ENCODE results near the gene NELL1.

Gene NELL1

GRCh38 chr11:21316591-21316990 lies 647.2 kb downstream of the NELL1 start:
- CTCF ChIA-PET = interaction anchor here (0.6 kb wide), 1 partner anchor 16 kb away, joined by 3 read pairs; no protein-coding TSS in a partner anchor

GRCh38 chr11:21321072-21321471 lies 651.7 kb downstream of the NELL1 start:
- CTCF ChIA-PET = no interaction called here
- DNase-seq (ENCODE audit: extremely low spot score) = no peak
- POLR2A ChIA-PET = no interaction called here
- no peak for TF ChIP-seq CTBP1 (IDR thresholded peaks at IDR 0.05; ENCODE audit: borderline replicate concordance)
- no peak for TF ChIP-seq ZNF384 (IDR thresholded peaks at IDR 0.05)
- no peak for TF ChIP-seq TARDBP (IDR thresholded peaks at IDR 0.05)
- TF ChIP-seq SP1 (IDR thresholded peaks at IDR 0.05) = no peak
- no peak for TF ChIP-seq PKNOX1 (IDR thresholded peaks at IDR 0.05)
- TF ChIP-seq ELF4 (IDR thresholded peaks at IDR 0.05) = no peak
- TF ChIP-seq BHLHE40 (IDR thresholded peaks at IDR 0.05; ENCODE audit: borderline replicate concordance) = no peak

More at GRCh38 chr11:21316591-21316990, 647.2 kb downstream of the NELL1 start:
- no peak for DNase-seq (ENCODE audit: extremely low spot score)
- TF ChIP-seq PKNOX1 (IDR thresholded peaks at IDR 0.05) = no peak
- no peak for TF ChIP-seq ARNT (IDR thresholded peaks at IDR 0.05)
- no peak for TF ChIP-seq BHLHE40 (IDR thresholded peaks at IDR 0.05; ENCODE audit: borderline replicate concordance)
- no peak for TF ChIP-seq CTBP1 (IDR thresholded peaks at IDR 0.05; ENCODE audit: borderline replicate concordance)
- no peak for TF ChIP-seq HDGF (IDR thresholded peaks at IDR 0.05; ENCODE audit: borderline replicate concordance)
- no peak for TF ChIP-seq SP1 (IDR thresholded peaks at IDR 0.05)
- no peak for TF ChIP-seq NFRKB (IDR thresholded peaks at IDR 0.05)
- TF ChIP-seq L3MBTL2 (conservative IDR thresholded peaks at IDR 0.05) = no peak
- TF ChIP-seq FOXA1 (IDR thresholded peaks at IDR 0.05) = no peak
- no peak for TF ChIP-seq ZNF384 (IDR thresholded peaks at IDR 0.05)
- TF ChIP-seq LEF1 (IDR thresholded peaks at IDR 0.05; ENCODE audit: borderline replicate concordance) = no peak
- no peak for TF ChIP-seq FOXK2 (IDR thresholded peaks at IDR 0.05)
- TF ChIP-seq TARDBP (IDR thresholded peaks at IDR 0.05) = no peak
- POLR2A ChIA-PET = no interaction called here

GRCh38 chr11:21321530-21321929 lies 652.1 kb downstream of the NELL1 start:
- POLR2A ChIA-PET = no interaction called here
- TF ChIP-seq TARDBP (IDR thresholded peaks at IDR 0.05) (no peak), CTBP1 (IDR thresholded peaks at IDR 0.05; ENCODE audit: borderline replicate concordance) (no peak), FOXK2 (IDR thresholded peaks at IDR 0.05) (no peak), LEF1 (IDR thresholded peaks at IDR 0.05; ENCODE audit: borderline replicate concordance) (no peak), ELF4 (IDR thresholded peaks at IDR 0.05) (no peak), L3MBTL2 (conservative IDR thresholded peaks at IDR 0.05) (no peak), BHLHE40 (IDR thresholded peaks at IDR 0.05; ENCODE audit: borderline replicate concordance) (no peak), NFRKB (IDR thresholded peaks at IDR 0.05) (no peak), ZNF384 (IDR thresholded peaks at IDR 0.05) (no peak), FOXA1 (IDR thresholded peaks at IDR 0.05) (no peak), SUZ12 (IDR thresholded peaks at IDR 0.05) (no peak), PKNOX1 (IDR thresholded peaks at IDR 0.05) (no peak)
- CTCF ChIA-PET = no interaction called here
- no peak for DNase-seq (ENCODE audit: extremely low spot score)

GRCh38 chr11:21323617-21324016 lies 654.2 kb downstream of the NELL1 start:
- DNase-seq (ENCODE audit: extremely low spot score) = no peak
- CTCF ChIA-PET = interaction anchor here (0.5 kb wide), 1 partner anchor 618 kb away, joined by 3 read pairs; no protein-coding TSS in a partner anchor
- POLR2A ChIA-PET = no interaction called here
- TF ChIP-seq CTBP1 (IDR thresholded peaks at IDR 0.05; ENCODE audit: borderline replicate concordance) (no peak), TARDBP (IDR thresholded peaks at IDR 0.05) (no peak), ZNF384 (IDR thresholded peaks at IDR 0.05) (no peak), FOXA1 (IDR thresholded peaks at IDR 0.05) (no peak), FOXM1 (IDR thresholded peaks at IDR 0.05; ENCODE audit: borderline replicate concordance) (no peak), SUZ12 (IDR thresholded peaks at IDR 0.05) (no peak), ARNT (IDR thresholded peaks at IDR 0.05) (no peak), NFRKB (IDR thresholded peaks at IDR 0.05) (no peak), HDGF (IDR thresholded peaks at IDR 0.05; ENCODE audit: borderline replicate concordance) (no peak), L3MBTL2 (conservative IDR thresholded peaks at IDR 0.05) (no peak), BHLHE40 (IDR thresholded peaks at IDR 0.05; ENCODE audit: borderline replicate concordance) (no peak), PKNOX1 (IDR thresholded peaks at IDR 0.05) (no peak), FOXK2 (IDR thresholded peaks at IDR 0.05) (no peak), SP1 (IDR thresholded peaks at IDR 0.05) (no peak), LEF1 (IDR thresholded peaks at IDR 0.05; ENCODE audit: borderline replicate concordance) (no peak)

GRCh38 chr11:21343204-21343603 lies 673.8 kb downstream of the NELL1 start:
- ChIA-PET POLR2A (no interaction called here), CTCF (no interaction called here)
- TF ChIP-seq HDGF (IDR thresholded peaks at IDR 0.05; ENCODE audit: borderline replicate concordance) = no peak
- TF ChIP-seq FOXA1 (IDR thresholded peaks at IDR 0.05) = no peak
- no peak for TF ChIP-seq TARDBP (IDR thresholded peaks at IDR 0.05)
- no peak for TF ChIP-seq LEF1 (IDR thresholded peaks at IDR 0.05; ENCODE audit: borderline replicate concordance)
- no peak for TF ChIP-seq FOXK2 (IDR thresholded peaks at IDR 0.05)
- TF ChIP-seq CTBP1 (IDR thresholded peaks at IDR 0.05; ENCODE audit: borderline replicate concordance) = no peak
- TF ChIP-seq PKNOX1 (IDR thresholded peaks at IDR 0.05) = no peak
- no peak for TF ChIP-seq ARNT (IDR thresholded peaks at IDR 0.05)
- TF ChIP-seq BHLHE40 (IDR thresholded peaks at IDR 0.05; ENCODE audit: borderline replicate concordance) = no peak
- no peak for TF ChIP-seq L3MBTL2 (conservative IDR thresholded peaks at IDR 0.05)
- TF ChIP-seq ZNF384 (IDR thresholded peaks at IDR 0.05) = no peak
- DNase-seq (ENCODE audit: extremely low spot score) = no peak

All from HEK293T (cell line).